Measurements from ENCODE around the gene ZNF451.

Gene ZNF451

DNA sequence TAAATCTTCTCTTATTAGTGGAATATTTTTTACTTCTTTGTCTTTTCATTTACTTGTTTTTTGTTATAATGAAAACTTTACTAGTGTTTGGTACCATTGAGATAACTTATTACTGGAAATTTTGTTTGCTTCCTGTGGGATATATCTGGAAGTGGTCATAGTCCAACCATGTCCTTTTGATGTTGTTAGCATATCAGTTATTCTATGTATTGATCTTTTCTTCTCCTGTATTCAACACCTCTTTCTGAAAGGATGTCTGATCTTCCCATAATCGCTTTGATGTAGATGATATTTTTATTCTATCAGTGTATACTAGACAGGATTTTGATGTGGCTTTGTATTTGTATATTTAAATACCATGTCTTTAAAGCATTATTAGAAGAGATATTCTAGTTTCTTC lies 17.0 kb downstream of the ZNF451 start:
- Histone ChIP-seq H3K27me3 (ENCODE audit: insufficient read depth, low read length) (no peaks in the 10 kb centered on the region), H3K36me3 (ENCODE audit: insufficient read depth, low read length) (peaks cover 57% of the 10 kb centered on the region), H3K4me1 (ENCODE audit: insufficient read depth, low read length) (no peaks in the 10 kb centered on the region), H3K4me3 (ENCODE audit: low read length) (no peak overlapping the region), H2AFZ (ENCODE audit: low read depth, low read length) (no peak overlapping the region), H3K9me3 (ENCODE audit: low read length) (peaks cover 3% of the 10 kb centered on the region)

DNA sequence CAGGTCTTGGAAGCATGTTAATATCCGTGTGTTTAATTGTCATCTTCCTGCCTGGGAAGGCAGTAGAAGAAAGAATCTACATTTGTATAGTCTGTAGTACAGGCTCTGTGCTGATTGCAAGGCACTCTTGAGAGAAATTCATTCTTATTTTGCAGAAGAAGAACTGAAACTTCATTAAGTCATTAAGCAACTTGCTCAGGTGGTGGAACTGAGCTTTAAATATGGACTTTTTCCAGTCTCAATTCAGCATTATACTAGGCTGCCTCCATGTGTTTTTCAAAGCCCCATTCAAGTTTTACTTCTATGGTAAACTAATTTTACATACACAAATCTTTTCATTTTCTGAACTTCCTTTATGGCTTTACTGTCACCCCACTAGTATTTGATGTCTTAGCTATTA lies 18.7 kb downstream of the ZNF451 start:
- Histone ChIP-seq H3K9me3 (ENCODE audit: low read length) (no peaks in the 10 kb centered on the region), H2AFZ (ENCODE audit: low read depth, low read length) (no peak overlapping the region), H3K36me3 (ENCODE audit: insufficient read depth, low read length) (peaks cover 43% of the 10 kb centered on the region), H3K4me1 (ENCODE audit: insufficient read depth, low read length) (no peaks in the 10 kb centered on the region), H3K27me3 (ENCODE audit: insufficient read depth, low read length) (no peaks in the 10 kb centered on the region), H3K4me3 (ENCODE audit: low read length) (no peak overlapping the region)

DNA sequence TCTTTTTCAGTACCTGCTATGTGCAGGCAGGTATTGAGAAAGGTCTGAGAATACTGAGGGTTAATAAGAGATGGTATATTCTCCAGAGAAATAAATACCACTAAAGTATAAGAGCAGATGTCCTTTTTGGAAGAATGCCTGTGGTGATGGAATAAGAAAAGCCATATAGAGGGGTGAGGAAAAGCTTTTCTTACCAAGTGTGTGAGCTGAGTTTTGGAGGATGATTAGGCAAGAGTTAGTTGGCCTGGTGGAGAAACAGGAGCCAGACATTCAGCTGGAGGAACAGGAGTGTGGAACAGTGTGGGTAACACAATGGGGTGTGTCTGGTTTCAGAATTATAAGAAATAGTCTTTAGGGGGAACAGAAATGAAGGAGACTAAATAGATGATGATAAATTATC lies 19.9 kb downstream of the ZNF451 start:
- Histone ChIP-seq H3K27me3 (ENCODE audit: insufficient read depth, low read length) (no peaks in the 10 kb centered on the region), H3K36me3 (ENCODE audit: insufficient read depth, low read length) (peaks cover 33% of the 10 kb centered on the region), H3K4me1 (ENCODE audit: insufficient read depth, low read length) (no peaks in the 10 kb centered on the region), H2AFZ (ENCODE audit: low read depth, low read length) (no peak overlapping the region), H3K9me3 (ENCODE audit: low read length) (no peaks in the 10 kb centered on the region), H3K4me3 (ENCODE audit: low read length) (no peak overlapping the region)

DNA sequence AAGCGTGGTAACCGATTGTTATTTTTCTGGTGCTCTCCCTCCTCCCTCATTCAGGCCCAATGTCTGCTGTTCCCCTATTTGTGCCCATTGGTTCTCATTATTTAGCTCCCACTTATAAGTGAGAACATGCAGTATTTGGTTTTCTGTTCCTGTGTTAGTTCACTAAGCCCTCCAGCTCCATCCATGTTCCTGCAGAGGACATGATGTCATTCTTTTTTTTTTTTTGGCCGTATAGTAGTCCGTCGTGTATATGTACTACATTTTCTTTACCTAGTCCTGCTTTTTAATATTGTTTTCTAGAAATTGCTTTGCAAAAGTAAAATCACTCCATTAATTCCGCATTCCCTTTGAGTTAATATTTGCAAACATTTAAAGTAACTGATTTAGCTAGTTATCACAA lies 23.1 kb downstream of the ZNF451 start:
- no peaks in the 10 kb centered on the region for H3K9me3 ChIP-seq (ENCODE audit: low read length)
- peaks cover 16% of the 10 kb centered on the region for H3K36me3 ChIP-seq (ENCODE audit: insufficient read depth, low read length)
- H3K4me3 ChIP-seq (ENCODE audit: low read length), result no peak overlapping the region
- H3K27me3 ChIP-seq (ENCODE audit: insufficient read depth, low read length), result no peaks in the 10 kb centered on the region
- no peaks in the 10 kb centered on the region for H3K4me1 ChIP-seq (ENCODE audit: insufficient read depth, low read length)
- H2AFZ ChIP-seq (ENCODE audit: low read depth, low read length), result no peak overlapping the region

DNA sequence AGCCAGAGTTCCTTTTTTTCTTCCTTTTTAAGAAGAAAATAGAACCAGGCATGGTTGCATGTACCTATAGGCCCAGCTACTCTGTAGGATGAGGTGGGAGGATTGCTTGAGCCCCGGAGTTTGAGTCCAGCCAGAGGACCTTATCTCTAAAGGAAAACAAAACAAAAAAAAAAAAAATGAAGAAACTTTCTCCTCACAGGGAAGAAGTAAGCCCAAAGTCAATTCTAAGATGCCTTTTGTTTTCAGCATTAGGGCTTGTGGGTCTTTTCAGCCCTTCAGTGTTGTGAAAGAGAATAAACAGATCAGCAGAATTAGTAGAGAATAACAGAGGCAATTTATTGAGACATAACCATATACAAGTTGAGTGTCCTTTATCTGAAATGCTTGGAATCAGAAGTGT lies 26.8 kb downstream of the ZNF451 start:
- Histone ChIP-seq H3K9me3 (ENCODE audit: low read length) (peaks cover 3% of the 10 kb centered on the region), H3K27me3 (ENCODE audit: insufficient read depth, low read length) (no peaks in the 10 kb centered on the region), H3K4me3 (ENCODE audit: low read length) (no peak overlapping the region), H2AFZ (ENCODE audit: low read depth, low read length) (no peak overlapping the region), H3K4me1 (ENCODE audit: insufficient read depth, low read length) (no peaks in the 10 kb centered on the region), H3K36me3 (ENCODE audit: insufficient read depth, low read length) (peaks cover 5% of the 10 kb centered on the region)

DNA sequence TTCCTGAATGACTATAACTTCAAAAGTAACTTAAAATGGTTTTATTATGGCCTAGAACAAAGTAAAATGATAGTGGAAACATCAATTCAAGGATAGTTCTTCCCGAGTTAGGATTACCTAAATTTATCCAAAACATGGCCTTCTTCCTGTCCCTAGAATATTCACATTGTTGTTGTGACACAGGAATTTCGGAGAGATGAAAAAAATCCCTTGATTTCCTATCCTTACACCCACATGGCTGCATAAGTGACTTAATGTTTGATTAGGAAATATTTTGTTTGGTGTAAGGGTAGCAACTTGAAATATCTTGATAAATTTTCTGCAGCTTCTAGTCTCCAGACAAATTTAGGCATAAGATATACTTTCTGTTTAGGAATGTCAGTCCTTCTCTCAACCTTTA lies 27.8 kb downstream of the ZNF451 start:
- Histone ChIP-seq H2AFZ (ENCODE audit: low read depth, low read length) (no peak overlapping the region), H3K27me3 (ENCODE audit: insufficient read depth, low read length) (no peaks in the 10 kb centered on the region), H3K4me3 (ENCODE audit: low read length) (no peak overlapping the region), H3K4me1 (ENCODE audit: insufficient read depth, low read length) (no peaks in the 10 kb centered on the region), H3K9me3 (ENCODE audit: low read length) (peaks cover 4% of the 10 kb centered on the region), H3K36me3 (ENCODE audit: insufficient read depth, low read length) (peaks cover 6% of the 10 kb centered on the region)

DNA sequence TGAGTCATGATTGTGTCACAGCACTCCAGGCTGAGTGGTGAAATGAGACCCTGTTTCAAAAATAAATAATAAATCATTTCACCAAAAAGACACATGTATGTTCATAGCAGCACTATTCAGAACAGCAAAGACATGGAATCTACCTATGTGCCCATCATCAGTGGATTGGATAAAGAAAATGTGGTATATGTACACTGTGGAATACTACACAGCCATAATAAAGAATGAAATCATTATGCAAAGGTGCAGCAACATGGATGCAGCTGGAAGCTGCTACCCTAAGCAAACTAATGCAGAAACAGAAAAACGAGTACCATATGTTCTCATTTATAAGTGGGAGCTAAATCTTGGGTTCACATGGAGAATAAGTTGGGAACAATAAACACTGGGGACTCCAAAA lies 33.1 kb downstream of the ZNF451 start:
- Histone ChIP-seq H3K36me3 (ENCODE audit: insufficient read depth, low read length) (peaks cover 10% of the 10 kb centered on the region), H2AFZ (ENCODE audit: low read depth, low read length) (no peak overlapping the region), H3K9me3 (ENCODE audit: low read length) (peaks cover 8% of the 10 kb centered on the region), H3K4me1 (ENCODE audit: insufficient read depth, low read length) (no peaks in the 10 kb centered on the region), H3K27me3 (ENCODE audit: insufficient read depth, low read length) (no peaks in the 10 kb centered on the region), H3K4me3 (ENCODE audit: low read length) (no peak overlapping the region)

DNA sequence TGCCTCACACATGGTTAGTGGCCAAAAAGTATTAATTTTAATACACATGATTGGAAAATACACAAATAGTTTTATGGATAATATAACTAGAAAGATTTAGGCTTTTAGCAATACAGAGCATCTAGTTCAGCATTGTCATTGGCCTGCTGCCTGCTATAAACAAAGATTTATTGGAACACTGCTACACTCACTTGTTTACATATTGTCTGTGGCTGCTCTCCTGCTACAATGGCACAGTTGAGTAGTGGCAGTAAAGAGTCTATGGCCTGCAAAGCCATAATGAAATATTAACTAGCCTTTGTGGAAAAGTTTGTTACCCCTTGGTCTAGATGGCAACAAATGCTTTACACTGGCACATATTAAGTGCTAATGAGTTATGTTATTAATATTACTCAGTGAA lies 37.8 kb downstream of the ZNF451 start:
- no peak overlapping the region for H2AFZ ChIP-seq (ENCODE audit: low read depth, low read length)
- H3K36me3 ChIP-seq (ENCODE audit: insufficient read depth, low read length), result peaks cover 16% of the 10 kb centered on the region
- no peak overlapping the region for H3K4me3 ChIP-seq (ENCODE audit: low read length)
- peaks cover 4% of the 10 kb centered on the region for H3K9me3 ChIP-seq (ENCODE audit: low read length)
- no peaks in the 10 kb centered on the region for H3K27me3 ChIP-seq (ENCODE audit: insufficient read depth, low read length)
- H3K4me1 ChIP-seq (ENCODE audit: insufficient read depth, low read length), result no peaks in the 10 kb centered on the region

DNA sequence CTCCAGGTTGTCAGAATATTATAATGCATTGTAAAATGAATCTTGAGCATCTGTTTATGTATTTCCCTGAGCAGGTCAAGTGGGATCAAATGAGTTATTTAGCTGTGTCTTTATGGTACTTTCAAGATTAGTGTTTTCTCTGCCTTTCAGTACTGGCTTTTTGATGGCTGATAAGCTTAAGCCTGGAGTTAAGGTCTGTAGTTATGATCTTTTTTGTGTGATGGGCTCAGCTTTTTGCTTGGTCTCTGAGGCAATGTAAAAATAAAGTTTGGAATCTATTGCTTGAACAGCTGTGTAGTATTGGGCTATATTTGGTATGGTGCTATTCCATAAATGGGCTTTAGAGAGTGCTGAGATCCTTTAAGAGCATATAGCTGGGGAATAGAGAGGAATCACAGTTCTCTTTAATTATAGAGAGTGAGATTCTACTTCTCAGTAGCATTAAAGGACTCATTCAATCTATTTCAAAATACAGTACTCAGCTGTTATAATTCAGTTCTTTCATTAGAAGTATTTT lies 40.7 kb downstream of the ZNF451 start:
- H3K4me1 ChIP-seq (ENCODE audit: insufficient read depth, low read length), result no peaks in the 10 kb centered on the region
- peaks cover 35% of the 10 kb centered on the region for H3K36me3 ChIP-seq (ENCODE audit: insufficient read depth, low read length)
- H3K4me3 ChIP-seq (ENCODE audit: low read length), result no peak overlapping the region
- H2AFZ ChIP-seq (ENCODE audit: low read depth, low read length), result no peak overlapping the region
- H3K27me3 ChIP-seq (ENCODE audit: insufficient read depth, low read length), result no peaks in the 10 kb centered on the region
- H3K9me3 ChIP-seq (ENCODE audit: low read length), result no peaks in the 10 kb centered on the region

DNA sequence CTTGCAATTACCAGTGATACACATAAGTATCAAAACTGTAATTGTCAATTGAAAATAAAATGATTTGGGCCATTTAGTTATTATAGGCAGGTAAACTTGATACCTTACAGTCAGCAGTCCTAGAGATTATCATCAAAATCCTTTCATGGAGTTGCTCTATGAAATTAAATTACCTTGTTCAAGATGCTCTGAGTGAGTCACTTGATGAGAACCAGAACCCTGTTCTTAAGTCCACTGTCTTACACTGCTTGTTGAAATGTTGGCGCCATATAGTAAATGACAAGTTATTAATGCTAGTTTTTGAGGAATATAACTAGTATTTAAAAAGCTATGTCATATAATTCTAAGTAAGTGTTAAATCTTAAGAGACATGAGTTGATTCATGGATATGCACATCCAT lies 45.0 kb downstream of the ZNF451 start:
- Histone ChIP-seq H3K27me3 (ENCODE audit: insufficient read depth, low read length) (no peaks in the 10 kb centered on the region), H3K36me3 (ENCODE audit: insufficient read depth, low read length) (peaks cover 35% of the 10 kb centered on the region), H3K4me1 (ENCODE audit: insufficient read depth, low read length) (no peaks in the 10 kb centered on the region), H2AFZ (ENCODE audit: low read depth, low read length) (no peak overlapping the region), H3K9me3 (ENCODE audit: low read length) (no peaks in the 10 kb centered on the region), H3K4me3 (ENCODE audit: low read length) (no peak overlapping the region)

DNA sequence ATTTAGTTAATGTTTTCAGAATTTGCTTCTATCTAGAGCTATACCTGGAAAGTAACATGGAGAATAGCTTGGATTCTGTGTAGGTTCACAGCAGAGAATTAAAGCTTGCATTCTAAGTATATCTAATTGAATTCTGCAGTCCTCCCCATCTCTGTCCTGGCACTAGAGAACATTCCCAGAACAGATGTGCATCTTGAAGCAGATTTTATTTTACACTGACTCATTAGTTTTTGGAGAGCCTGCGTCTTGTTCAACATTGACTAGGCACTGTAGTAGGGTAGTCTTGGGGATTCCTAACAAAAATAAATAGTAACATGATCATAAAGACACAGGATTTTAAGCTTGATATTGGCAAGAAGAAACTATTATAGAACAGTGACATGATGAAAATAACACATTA lies 45.9 kb downstream of the ZNF451 start:
- Histone ChIP-seq H2AFZ (ENCODE audit: low read depth, low read length) (no peak overlapping the region), H3K36me3 (ENCODE audit: insufficient read depth, low read length) (peaks cover 35% of the 10 kb centered on the region), H3K27me3 (ENCODE audit: insufficient read depth, low read length) (no peaks in the 10 kb centered on the region)

DNA sequence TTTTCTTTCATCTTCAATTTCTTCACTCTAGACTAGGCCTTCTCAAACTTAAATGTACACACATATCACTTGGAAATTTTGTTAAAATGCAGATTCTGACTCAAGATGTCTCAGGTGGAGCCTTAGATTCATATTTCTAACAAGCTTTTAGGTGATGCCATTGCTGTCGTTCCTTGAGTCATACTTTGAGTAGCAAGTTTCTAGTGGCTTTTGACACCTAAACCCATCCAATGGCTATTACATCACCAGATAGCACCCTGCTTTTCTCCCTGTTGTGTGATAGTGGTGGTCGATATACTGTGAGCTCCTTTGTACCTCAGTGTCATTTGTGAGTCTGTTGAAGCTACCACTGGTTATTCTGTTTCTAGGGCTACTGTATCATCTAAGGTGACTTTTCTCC lies 47.4 kb downstream of the ZNF451 start:
- Histone ChIP-seq H2AFZ (ENCODE audit: low read depth, low read length) (no peak overlapping the region), H3K4me3 (ENCODE audit: low read length) (no peak overlapping the region), H3K36me3 (ENCODE audit: insufficient read depth, low read length) (peaks cover 44% of the 10 kb centered on the region), H3K4me1 (ENCODE audit: insufficient read depth, low read length) (no peaks in the 10 kb centered on the region), H3K9me3 (ENCODE audit: low read length) (no peaks in the 10 kb centered on the region), H3K27me3 (ENCODE audit: insufficient read depth, low read length) (no peaks in the 10 kb centered on the region)

More for the DNA sequence above, 45.9 kb downstream of the ZNF451 start:
- Histone ChIP-seq H3K4me1 (ENCODE audit: insufficient read depth, low read length) (no peaks in the 10 kb centered on the region), H3K9me3 (ENCODE audit: low read length) (no peaks in the 10 kb centered on the region), H3K4me3 (ENCODE audit: low read length) (no peak overlapping the region)

DNA sequence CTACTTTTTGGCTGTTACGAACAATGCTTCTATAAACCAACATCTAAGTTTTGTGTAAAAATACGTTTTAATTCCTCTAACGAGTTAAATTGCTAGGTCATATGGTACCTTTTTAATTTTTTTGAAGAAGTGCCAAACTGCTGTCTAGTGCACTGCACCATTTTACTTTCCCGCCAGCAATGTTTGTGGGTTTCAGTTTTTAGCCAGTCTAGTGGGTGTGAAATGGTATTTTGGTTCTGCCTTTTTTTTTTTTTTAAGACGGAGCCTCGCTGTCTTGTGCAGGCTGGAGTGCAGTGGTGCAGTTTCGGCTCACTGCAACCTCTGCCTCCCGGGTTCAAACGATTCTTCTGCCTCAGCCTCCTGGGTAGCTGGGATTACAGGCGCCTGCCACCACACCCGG lies 48.0 kb downstream of the ZNF451 start:
- Histone ChIP-seq H3K4me3 (ENCODE audit: low read length) (no peak overlapping the region), H3K4me1 (ENCODE audit: insufficient read depth, low read length) (no peaks in the 10 kb centered on the region), H3K36me3 (ENCODE audit: insufficient read depth, low read length) (peaks cover 49% of the 10 kb centered on the region), H2AFZ (ENCODE audit: low read depth, low read length) (no peak overlapping the region), H3K9me3 (ENCODE audit: low read length) (no peaks in the 10 kb centered on the region), H3K27me3 (ENCODE audit: insufficient read depth, low read length) (no peaks in the 10 kb centered on the region)

DNA sequence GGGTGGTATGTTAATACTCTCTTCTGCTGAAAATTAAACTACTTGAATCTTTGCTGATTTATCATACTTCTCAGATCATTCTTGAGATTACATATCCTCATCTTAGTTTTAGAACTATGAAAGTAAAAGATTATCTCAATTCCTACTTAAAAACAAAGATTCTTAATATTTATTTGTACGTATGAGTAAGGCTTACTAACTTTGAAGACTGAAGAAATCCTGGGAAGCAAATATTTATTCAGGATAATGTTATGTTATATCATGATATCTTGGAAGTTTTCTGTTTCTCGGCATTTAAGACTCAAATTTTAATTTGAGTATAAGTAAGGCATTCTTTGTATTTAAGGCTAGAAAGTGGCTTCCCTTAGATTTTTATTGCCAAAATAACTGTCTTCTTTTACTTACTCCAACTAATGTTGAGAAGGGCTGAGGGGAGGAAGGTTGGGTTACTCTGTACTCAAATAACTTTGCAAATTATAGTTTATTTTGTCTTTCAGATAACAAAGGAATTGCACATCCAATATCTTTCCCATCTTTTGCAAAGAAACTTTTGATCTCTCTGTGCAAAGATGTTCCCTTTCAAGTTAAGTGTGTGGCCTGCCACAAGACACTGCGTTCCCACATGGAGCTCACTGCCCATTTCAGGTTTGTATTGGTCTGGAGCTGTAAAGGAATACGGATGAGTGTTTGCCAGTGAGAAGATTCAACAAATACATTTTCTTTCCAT lies 51.6 kb downstream of the ZNF451 start:
- Histone ChIP-seq H3K4me3 (ENCODE audit: low read length) (no peak overlapping the region), H3K9me3 (ENCODE audit: low read length) (peaks cover 2% of the 10 kb centered on the region), H3K27me3 (ENCODE audit: insufficient read depth, low read length) (no peaks in the 10 kb centered on the region), H3K36me3 (ENCODE audit: insufficient read depth, low read length) (peaks cover 40% of the 10 kb centered on the region), H3K4me1 (ENCODE audit: insufficient read depth, low read length) (no peaks in the 10 kb centered on the region), H2AFZ (ENCODE audit: low read depth, low read length) (no peak overlapping the region)
